Keratinocyte (primary cell): ENCODE measurements around the gene TBR1.

ENCODE experiments used
- CTCF ChIP-seq, 3 experiments: IDR thresholded peaks in 1 of 3; conservative IDR thresholded peaks in 1 of 3; optimal IDR thresholded peaks in 1 of 3; 2 replicates in 2 of 3; 3 replicates in 1 of 3; pipeline versions ENCODE3 to v1.5.1; 2011; ENCODE audit warnings: low read length in 3 of 3, mild to moderate bottlenecking in 3 of 3, moderate library complexity in 2 of 3, control low read depth in 1 of 3, inconsistent platforms in 1 of 3; ENCODE audit not compliant: insufficient read depth in 2 of 3; ENCODE audit errors: extremely low read depth in 1 of 3
- EZH2 ChIP-seq: IDR thresholded peaks from one replicate; pipeline ENCODE4 v1.6.1; 2012; ENCODE audit warnings: inconsistent platforms, mild to moderate bottlenecking, low read length, moderate library complexity

- TF ChIP-seq CTCF (optimal IDR thresholded peaks at IDR 0.05 in 1 of 3, IDR thresholded peaks at IDR 0.05 in 1 of 3, conservative IDR thresholded peaks at IDR 0.05 in 1 of 3; ENCODE audit: extremely low read depth in 1 of 3, insufficient read depth in 2 of 3, low read length in 3 of 3) (no peak), EZH2 (no peak)
Observed at GRCh38 chr2:161474920-161475319, 58.8 kb downstream of the TBR1 start.
